ENCODE results near the gene ZNF608.

ZNF608 gene

GRCh38 chr5:124754206-124754927, 7.9 kb upstream of the ZNF608 start:
- no peak for DNase-seq

GRCh38 chr5:124752854-124753720, 6.6 kb upstream of the ZNF608 start:
- no peak for DNase-seq

- no peak for DNase-seq
These were observed 4.6 kb upstream of the ZNF608 start for GRCh38 chr5:124751031-124751430.

- no peak for DNase-seq
These were observed 2.5 kb upstream of the ZNF608 start for GRCh38 chr5:124748687-124749594.

- no peak for DNase-seq
These were observed 1.6 kb upstream of the ZNF608 start for GRCh38 chr5:124747791-124748686.

- no peak for DNase-seq
These were observed 714 bp upstream of the ZNF608 start for GRCh38 chr5:124746916-124747790.

GRCh38 chr5:124745007-124745927, 1.2 kb downstream of the ZNF608 start:
- DNase-seq: no peak

GRCh38 chr5:124744170-124744971, 2.1 kb downstream of the ZNF608 start:
- DNase-seq: no peak

GRCh38 chr5:124743602-124744169, 2.8 kb downstream of the ZNF608 start:
- DNase-seq: no peak

- DNase-seq: no peak
These were observed 3.3 kb downstream of the ZNF608 start for GRCh38 chr5:124742983-124743601.

- no peak for DNase-seq
These were observed 3.9 kb downstream of the ZNF608 start for GRCh38 chr5:124742521-124742920.

- DNase-seq: no peak
These were observed 4.5 kb downstream of the ZNF608 start for GRCh38 chr5:124741711-124742496.

- DNase-seq: no peak
These were observed 5.4 kb downstream of the ZNF608 start for GRCh38 chr5:124740991-124741583.

GRCh38 chr5:124740071-124740470, 6.4 kb downstream of the ZNF608 start:
- no peak for DNase-seq

- no peak for DNase-seq
These were observed 6.8 kb downstream of the ZNF608 start for GRCh38 chr5:124739634-124740025.
